Measurements from ENCODE around the gene HSD11B1L.

HSD11B1L gene

GRCh38 chr19:5645409-5645808 is 35.4 kb upstream of the HSD11B1L start:
- Histone ChIP-seq H3K36me3 (ENCODE audit: control insufficient read depth, insufficient read depth, low read length) (peaks cover 87% of the 10 kb centered on the region), H3K27ac (ENCODE audit: low read depth, low read length, severe bottlenecking) (no peak overlapping the region), H3K9me3 (ENCODE audit: control insufficient read depth, low read length) (no peaks in the 10 kb centered on the region), H3K4me3 (ENCODE audit: extremely low read depth, insufficient read depth, low read length, poor library complexity, severe bottlenecking) (no peak overlapping the region), H3K4me1 (ENCODE audit: control insufficient read depth, insufficient read depth, low read length, poor library complexity, severe bottlenecking) (peaks cover 8% of the 10 kb centered on the region)
- 96 to 98% methylated on average over 5 of the region's 5 CpGs for WGBS, 2 experiments (ENCODE audit: insufficient coverage in 2 of 2)

GRCh38 chr19:5646703-5647102 is 34.1 kb upstream of the HSD11B1L start:
- peaks cover 89% of the 10 kb centered on the region for H3K36me3 ChIP-seq (ENCODE audit: control insufficient read depth, insufficient read depth, low read length)
- WGBS, 2 experiments (ENCODE audit: insufficient coverage in 2 of 2): 100% methylated on average over 4 of the region's 4 CpGs; no CpG with 5 or more reads in 1 of the 2 experiments
- H3K9me3 ChIP-seq (ENCODE audit: control insufficient read depth, low read length): no peaks in the 10 kb centered on the region
- H3K4me3 ChIP-seq (ENCODE audit: extremely low read depth, insufficient read depth, low read length, poor library complexity, severe bottlenecking): no peak overlapping the region
- no peaks in the 10 kb centered on the region for H3K4me1 ChIP-seq (ENCODE audit: control insufficient read depth, insufficient read depth, low read length, poor library complexity, severe bottlenecking)
- no peak overlapping the region for H3K27ac ChIP-seq (ENCODE audit: low read depth, low read length, severe bottlenecking)

DNA sequence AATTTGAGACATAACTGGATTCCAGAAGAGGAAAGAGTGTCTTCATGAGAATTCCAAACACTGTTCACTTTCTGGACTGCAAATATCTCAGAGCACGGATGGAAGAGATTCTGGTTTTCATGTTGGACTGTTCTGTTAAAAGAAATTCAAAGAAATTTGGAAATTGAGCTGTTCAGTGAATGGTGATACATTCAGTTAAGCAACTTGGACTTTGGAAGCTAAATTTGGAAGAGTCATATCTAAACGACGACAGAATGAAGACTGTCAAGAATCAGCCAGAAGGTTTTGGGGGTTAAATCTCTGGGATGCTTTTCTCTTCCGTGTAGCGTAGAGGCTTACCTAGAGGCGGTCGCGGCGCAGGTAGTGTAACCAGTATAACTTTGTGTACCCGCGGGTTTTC is 32.4 kb upstream of the HSD11B1L start:
- WGBS, 2 experiments (ENCODE audit: insufficient coverage in 2 of 2): 98 to 100% methylated on average over 3 of the region's 11 CpGs
- Histone ChIP-seq H3K9me3 (ENCODE audit: control insufficient read depth, low read length) (no peaks in the 10 kb centered on the region), H3K27ac (ENCODE audit: low read depth, low read length, severe bottlenecking) (no peak overlapping the region), H3K4me3 (ENCODE audit: extremely low read depth, insufficient read depth, low read length, poor library complexity, severe bottlenecking) (no peak overlapping the region), H3K36me3 (ENCODE audit: control insufficient read depth, insufficient read depth, low read length) (peaks cover 89% of the 10 kb centered on the region), H3K4me1 (ENCODE audit: control insufficient read depth, insufficient read depth, low read length, poor library complexity, severe bottlenecking) (no peaks in the 10 kb centered on the region)

- Histone ChIP-seq H3K4me1 (ENCODE audit: control insufficient read depth, insufficient read depth, low read length, poor library complexity, severe bottlenecking) (no peaks in the 10 kb centered on the region), H3K9me3 (ENCODE audit: control insufficient read depth, low read length) (no peaks in the 10 kb centered on the region), H3K36me3 (ENCODE audit: control insufficient read depth, insufficient read depth, low read length) (peaks cover 89% of the 10 kb centered on the region), H3K27ac (ENCODE audit: low read depth, low read length, severe bottlenecking) (no peak overlapping the region), H3K4me3 (ENCODE audit: extremely low read depth, insufficient read depth, low read length, poor library complexity, severe bottlenecking) (no peak overlapping the region)
- WGBS, 2 experiments (ENCODE audit: insufficient coverage in 2 of 2): 90 to 98% methylated on average over 5 of the region's 5 CpGs
These were observed 29.5 kb upstream of the HSD11B1L start for GRCh38 chr19:5651361-5651760.

- Histone ChIP-seq H3K4me3 (ENCODE audit: extremely low read depth, insufficient read depth, low read length, poor library complexity, severe bottlenecking) (no peak overlapping the region), H3K36me3 (ENCODE audit: control insufficient read depth, insufficient read depth, low read length) (peaks cover 89% of the 10 kb centered on the region), H3K27ac (ENCODE audit: low read depth, low read length, severe bottlenecking) (no peak overlapping the region), H3K9me3 (ENCODE audit: control insufficient read depth, low read length) (no peaks in the 10 kb centered on the region), H3K4me1 (ENCODE audit: control insufficient read depth, insufficient read depth, low read length, poor library complexity, severe bottlenecking) (no peaks in the 10 kb centered on the region)
- 92 to 100% methylated on average over 6 to 8 of the region's 10 CpGs for whole genome bisulfite sequencing, 2 experiments (ENCODE audit: insufficient coverage in 2 of 2)
These were observed 28.6 kb upstream of the HSD11B1L start for GRCh38 chr19:5652261-5652660.

DNA sequence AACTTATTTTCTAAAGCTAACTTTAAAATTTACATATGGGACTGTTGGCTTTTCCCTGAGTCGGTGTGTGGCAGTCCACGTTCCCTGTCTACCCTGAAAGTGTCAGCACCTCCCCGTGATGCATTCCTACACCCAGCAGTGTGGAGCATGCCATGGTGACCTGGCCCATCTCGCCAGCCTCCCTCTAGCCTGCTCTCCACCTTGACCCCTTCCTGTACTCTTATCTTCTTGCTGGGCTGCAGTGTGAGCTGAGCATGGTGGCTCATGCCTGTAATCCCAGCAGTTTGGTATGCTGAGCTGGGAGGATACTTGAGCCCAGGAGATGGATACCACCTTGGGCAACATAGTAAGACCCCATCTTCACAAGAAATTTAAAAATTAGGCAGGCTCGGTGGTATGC is 25.9 kb upstream of the HSD11B1L start:
- 97 to 100% methylated on average over 4 to 5 of the region's 5 CpGs for WGBS, 2 experiments (ENCODE audit: insufficient coverage in 2 of 2)
- Histone ChIP-seq H3K4me1 (ENCODE audit: control insufficient read depth, insufficient read depth, low read length, poor library complexity, severe bottlenecking) (no peaks in the 10 kb centered on the region), H3K36me3 (ENCODE audit: control insufficient read depth, insufficient read depth, low read length) (peaks cover 87% of the 10 kb centered on the region), H3K9me3 (ENCODE audit: control insufficient read depth, low read length) (no peaks in the 10 kb centered on the region), H3K27ac (ENCODE audit: low read depth, low read length, severe bottlenecking) (no peak overlapping the region), H3K4me3 (ENCODE audit: extremely low read depth, insufficient read depth, low read length, poor library complexity, severe bottlenecking) (no peak overlapping the region)

- H3K27ac ChIP-seq (ENCODE audit: low read depth, low read length, severe bottlenecking): no peak overlapping the region
- peaks cover 87% of the 10 kb centered on the region for H3K36me3 ChIP-seq (ENCODE audit: control insufficient read depth, insufficient read depth, low read length)
- H3K9me3 ChIP-seq (ENCODE audit: control insufficient read depth, low read length): no peaks in the 10 kb centered on the region
- WGBS, 2 experiments (ENCODE audit: insufficient coverage in 2 of 2): 100% methylated on average over 1 to 3 of the region's 5 CpGs
- H3K4me1 ChIP-seq (ENCODE audit: control insufficient read depth, insufficient read depth, low read length, poor library complexity, severe bottlenecking): no peaks in the 10 kb centered on the region
- no peak overlapping the region for H3K4me3 ChIP-seq (ENCODE audit: extremely low read depth, insufficient read depth, low read length, poor library complexity, severe bottlenecking)
These were observed 25.4 kb upstream of the HSD11B1L start for GRCh38 chr19:5655412-5655811.

GRCh38 chr19:5661483-5661882 is 19.3 kb upstream of the HSD11B1L start:
- Histone ChIP-seq H3K36me3 (ENCODE audit: control insufficient read depth, insufficient read depth, low read length) (peaks cover 91% of the 10 kb centered on the region), H3K9me3 (ENCODE audit: control insufficient read depth, low read length) (no peaks in the 10 kb centered on the region), H3K4me3 (ENCODE audit: extremely low read depth, insufficient read depth, low read length, poor library complexity, severe bottlenecking) (no peak overlapping the region), H3K4me1 (ENCODE audit: control insufficient read depth, insufficient read depth, low read length, poor library complexity, severe bottlenecking) (no peaks in the 10 kb centered on the region), H3K27ac (ENCODE audit: low read depth, low read length, severe bottlenecking) (no peak overlapping the region)
- WGBS, 2 experiments (ENCODE audit: insufficient coverage in 2 of 2): 95 to 99% methylated on average over 42 of the region's 42 CpGs

GRCh38 chr19:5663904-5664303 is 16.9 kb upstream of the HSD11B1L start:
- Histone ChIP-seq H3K9me3 (ENCODE audit: control insufficient read depth, low read length) (no peaks in the 10 kb centered on the region), H3K4me1 (ENCODE audit: control insufficient read depth, insufficient read depth, low read length, poor library complexity, severe bottlenecking) (peaks cover 16% of the 10 kb centered on the region), H3K4me3 (ENCODE audit: extremely low read depth, insufficient read depth, low read length, poor library complexity, severe bottlenecking) (no peak overlapping the region), H3K27ac (ENCODE audit: low read depth, low read length, severe bottlenecking) (no peak overlapping the region), H3K36me3 (ENCODE audit: control insufficient read depth, insufficient read depth, low read length) (peaks cover 99% of the 10 kb centered on the region)
- 96 to 98% methylated on average over 17 of the region's 17 CpGs for WGBS, 2 experiments (ENCODE audit: insufficient coverage in 2 of 2)

DNA sequence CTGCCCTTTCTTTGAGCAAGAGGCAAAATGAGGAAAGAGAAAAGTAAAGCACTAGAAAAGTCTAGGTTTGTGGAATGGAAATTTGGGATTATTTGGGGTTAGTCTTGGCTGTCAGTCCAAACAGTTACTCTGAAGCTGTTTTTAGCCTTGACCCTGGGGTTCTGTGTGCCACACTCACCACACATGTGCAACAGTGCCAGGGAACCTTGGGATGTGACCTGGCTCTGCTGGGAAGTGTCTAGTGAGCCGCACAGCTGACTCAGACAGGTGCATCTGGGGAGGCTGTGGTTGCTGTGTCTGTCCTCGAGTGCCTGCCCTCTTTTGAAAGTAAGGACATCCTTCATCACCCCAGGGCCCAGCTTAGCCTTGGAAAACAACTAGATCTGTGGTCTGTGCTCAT is 16.3 kb upstream of the HSD11B1L start:
- Histone ChIP-seq H3K4me1 (ENCODE audit: control insufficient read depth, insufficient read depth, low read length, poor library complexity, severe bottlenecking) (peaks cover 16% of the 10 kb centered on the region), H3K9me3 (ENCODE audit: control insufficient read depth, low read length) (no peaks in the 10 kb centered on the region), H3K27ac (ENCODE audit: low read depth, low read length, severe bottlenecking) (no peak overlapping the region), H3K36me3 (ENCODE audit: control insufficient read depth, insufficient read depth, low read length) (peaks cover 100% of the 10 kb centered on the region), H3K4me3 (ENCODE audit: extremely low read depth, insufficient read depth, low read length, poor library complexity, severe bottlenecking) (no peak overlapping the region)
- 88 to 100% methylated on average over 1 to 2 of the region's 2 CpGs for WGBS, 2 experiments (ENCODE audit: insufficient coverage in 2 of 2)

DNA sequence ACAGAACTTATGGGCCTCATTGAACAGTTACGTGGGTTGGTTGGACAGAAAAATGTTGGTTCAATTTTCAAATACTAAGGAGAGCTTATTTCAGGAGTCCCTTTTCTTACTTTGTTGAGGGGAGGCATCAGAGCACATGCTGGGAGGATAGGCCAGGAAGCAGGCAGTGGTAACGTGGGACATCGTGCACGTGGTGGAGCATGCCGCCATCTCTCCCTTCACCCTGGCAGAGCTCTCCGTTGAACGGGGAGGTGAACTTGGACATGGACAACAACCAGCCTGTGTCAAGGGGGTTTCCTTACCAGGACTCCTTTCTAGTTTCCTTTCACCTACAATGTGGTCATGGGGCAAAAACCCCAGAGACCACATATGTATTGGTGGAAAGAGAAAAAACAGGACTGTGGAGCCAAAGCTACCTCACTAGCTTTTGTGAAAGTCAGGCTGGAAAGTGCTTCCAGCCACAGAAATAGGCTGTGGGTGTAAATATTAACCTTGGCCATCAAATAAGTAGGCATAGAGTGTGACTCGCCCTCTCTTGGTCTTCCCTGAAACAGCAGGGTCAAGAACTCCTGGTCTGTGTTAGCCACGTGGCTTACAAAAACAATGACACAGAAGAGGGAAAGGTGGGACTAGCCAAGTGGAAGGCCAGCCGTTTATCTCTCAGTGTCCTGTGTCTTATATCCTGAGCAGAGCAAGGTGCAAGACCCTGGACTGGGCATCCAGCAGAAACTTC is 14.9 kb upstream of the HSD11B1L start:
- Histone ChIP-seq H3K36me3 (ENCODE audit: control insufficient read depth, insufficient read depth, low read length) (peaks cover 97% of the 10 kb centered on the region), H3K4me3 (ENCODE audit: extremely low read depth, insufficient read depth, low read length, poor library complexity, severe bottlenecking) (no peak overlapping the region), H3K4me1 (ENCODE audit: control insufficient read depth, insufficient read depth, low read length, poor library complexity, severe bottlenecking) (peaks cover 16% of the 10 kb centered on the region), H3K9me3 (ENCODE audit: control insufficient read depth, low read length) (no peaks in the 10 kb centered on the region), H3K27ac (ENCODE audit: low read depth, low read length, severe bottlenecking) (no peak overlapping the region)
- WGBS, 2 experiments (ENCODE audit: insufficient coverage in 2 of 2): 92 to 93% methylated on average over 8 to 10 of the region's 10 CpGs
